Measurements from ENCODE around the gene MEGF6.

MEGF6 gene

DNA sequence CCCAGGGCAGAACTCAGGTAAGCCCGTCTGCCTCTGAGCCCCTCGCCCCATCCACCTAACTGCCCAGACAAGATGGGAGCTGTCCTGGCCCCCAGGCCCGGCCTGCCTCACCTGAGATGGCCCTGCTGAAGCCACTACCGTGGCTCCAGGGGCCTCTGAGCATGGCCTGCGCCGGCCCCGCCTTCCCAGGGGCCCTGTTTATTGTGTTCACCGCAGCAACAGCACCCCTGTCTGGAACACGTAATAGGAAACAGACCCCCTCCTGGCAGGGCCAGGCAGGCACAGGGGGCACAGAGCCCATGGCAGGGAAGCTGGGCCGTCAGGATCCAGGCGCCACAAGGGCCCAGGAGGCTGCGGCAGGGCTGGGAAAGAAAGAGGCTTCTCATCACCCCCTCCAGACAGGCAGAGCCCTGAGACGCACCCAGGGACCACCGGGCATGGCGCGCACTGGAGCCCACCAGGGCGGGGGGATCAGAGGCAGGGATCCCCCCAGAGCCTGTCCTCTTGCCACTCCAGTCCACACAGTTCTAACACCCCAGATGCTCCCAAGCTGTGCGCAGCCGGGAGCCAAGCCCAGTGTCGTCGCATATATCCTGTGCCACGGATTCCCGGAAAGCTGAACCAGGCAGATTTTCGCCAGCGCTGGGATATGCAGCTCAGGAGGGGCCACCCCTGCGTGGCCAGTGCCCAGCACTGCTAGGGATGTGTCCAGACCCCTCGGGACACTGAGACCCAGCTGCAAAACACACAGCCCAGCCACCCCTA is 94.2 kb downstream of the MEGF6 start:
- no peak for DNase-seq

DNA sequence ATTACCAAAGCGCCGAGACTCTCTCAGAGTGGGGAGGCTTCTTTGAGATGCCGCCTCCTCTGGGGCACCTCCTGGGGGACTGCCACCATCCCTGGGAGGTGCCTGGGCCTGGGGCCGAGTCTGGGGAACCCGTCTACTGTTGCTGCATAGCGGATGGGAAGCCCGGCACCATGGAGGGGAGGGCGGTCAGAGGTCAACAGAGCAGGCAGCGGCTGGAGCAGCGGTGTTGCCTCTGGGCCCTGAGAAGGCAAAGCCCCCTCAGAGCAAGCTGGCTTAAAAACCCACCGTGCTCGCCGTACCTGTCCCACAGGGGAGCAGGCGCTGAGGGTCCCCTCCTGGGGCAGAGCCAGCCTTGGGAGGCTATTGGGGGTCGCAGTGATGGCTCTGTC is 94.8 kb downstream of the MEGF6 start:
- DNase-seq = no peak

DNA sequence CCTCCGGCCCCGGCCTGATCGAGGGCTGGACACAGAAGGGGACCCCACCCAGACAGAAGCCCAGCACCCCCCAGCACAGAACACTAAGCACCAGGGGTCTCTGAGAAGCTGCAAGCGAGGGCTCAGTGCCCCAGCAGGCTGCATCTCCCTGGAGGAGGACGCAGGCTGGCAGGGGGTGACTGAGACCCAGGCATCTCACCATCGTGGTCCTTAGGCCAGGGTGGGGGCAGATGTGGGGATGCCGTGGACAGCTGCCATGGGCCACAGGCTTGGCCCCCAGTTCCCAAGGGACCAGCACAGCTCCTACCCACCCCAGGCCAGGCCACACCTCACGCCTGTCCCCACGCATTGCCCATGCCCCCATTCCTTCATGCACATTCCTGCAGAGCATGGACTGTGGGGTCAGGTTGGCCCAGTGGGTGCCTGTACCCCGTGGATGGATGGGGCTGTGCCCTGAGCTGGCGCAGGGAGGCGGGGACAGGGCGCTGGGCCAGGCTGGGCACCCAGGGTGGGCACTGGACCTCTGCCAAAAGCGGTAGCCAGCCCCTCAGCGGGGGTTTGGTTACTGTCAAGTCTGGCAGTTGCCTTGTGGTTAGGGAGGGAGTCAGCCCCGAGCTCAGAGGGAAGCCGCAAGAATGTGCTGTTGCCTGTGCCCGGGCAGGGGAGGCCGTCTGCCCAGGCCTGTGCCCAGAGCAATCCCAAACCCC is 95.4 kb downstream of the MEGF6 start:
- no peak for DNase-seq

DNA sequence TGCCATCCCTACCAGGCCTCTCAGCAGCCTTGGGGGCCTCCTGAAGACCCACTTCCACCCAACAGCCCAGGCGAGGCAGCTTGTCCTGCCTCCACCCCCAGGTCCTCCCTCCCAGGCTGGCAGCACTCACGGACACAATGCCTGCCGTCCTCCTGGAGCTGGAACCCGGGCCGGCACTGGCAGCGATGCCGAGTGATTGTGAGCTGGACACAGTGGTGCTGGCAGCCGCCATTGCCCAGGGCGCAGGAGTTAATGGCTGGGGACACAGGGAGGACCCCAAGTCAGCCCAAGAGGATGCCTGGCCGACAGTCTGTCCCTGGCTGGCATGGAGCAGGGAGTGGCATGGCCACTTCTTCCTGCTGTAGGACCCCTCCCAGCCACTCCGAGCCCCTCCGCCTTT is 96.0 kb downstream of the MEGF6 start:
- DNase-seq = no peak

GRCh38 chr1:3514404-3514803 is 96.9 kb downstream of the MEGF6 start:
- no peak for DNase-seq

GRCh38 chr1:3511856-3512255 is 99.5 kb downstream of the MEGF6 start:
- DNase-seq = no peak

DNA sequence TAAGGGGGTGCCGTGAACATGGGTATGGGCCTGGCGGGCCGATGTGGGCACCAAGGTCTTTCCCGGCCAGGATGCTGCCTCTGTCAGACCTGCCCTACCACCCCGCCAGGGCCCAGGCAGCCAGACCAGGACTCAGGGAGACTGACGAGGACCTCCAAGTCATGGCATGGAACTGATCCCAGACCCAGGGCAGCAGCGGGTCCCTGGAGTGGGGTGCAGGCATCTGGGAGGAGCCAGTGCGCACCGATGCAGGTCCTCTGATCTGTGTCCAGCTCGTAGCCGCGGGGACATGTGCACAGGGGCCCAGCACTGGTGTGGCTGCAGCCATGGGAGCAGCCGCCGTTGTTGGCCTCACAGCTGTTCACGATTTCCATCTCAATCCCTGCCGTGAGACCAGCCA is 100.0 kb downstream of the MEGF6 start:
- DNase-seq = no peak

DNA sequence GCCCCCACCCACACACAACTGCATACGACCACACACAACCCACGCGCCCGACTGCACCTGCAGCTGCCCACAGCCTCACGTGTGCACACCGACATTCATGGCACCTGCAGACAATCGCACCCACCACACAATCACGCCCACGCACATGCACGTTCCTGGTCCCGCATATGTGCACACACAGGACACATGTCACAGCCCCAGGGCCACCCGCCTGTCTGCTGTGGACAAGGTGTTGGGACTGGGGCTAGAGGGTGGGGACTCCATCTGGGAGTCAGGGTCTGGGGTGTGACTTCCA is 100.4 kb downstream of the MEGF6 start:
- DNase-seq = no peak

DNA sequence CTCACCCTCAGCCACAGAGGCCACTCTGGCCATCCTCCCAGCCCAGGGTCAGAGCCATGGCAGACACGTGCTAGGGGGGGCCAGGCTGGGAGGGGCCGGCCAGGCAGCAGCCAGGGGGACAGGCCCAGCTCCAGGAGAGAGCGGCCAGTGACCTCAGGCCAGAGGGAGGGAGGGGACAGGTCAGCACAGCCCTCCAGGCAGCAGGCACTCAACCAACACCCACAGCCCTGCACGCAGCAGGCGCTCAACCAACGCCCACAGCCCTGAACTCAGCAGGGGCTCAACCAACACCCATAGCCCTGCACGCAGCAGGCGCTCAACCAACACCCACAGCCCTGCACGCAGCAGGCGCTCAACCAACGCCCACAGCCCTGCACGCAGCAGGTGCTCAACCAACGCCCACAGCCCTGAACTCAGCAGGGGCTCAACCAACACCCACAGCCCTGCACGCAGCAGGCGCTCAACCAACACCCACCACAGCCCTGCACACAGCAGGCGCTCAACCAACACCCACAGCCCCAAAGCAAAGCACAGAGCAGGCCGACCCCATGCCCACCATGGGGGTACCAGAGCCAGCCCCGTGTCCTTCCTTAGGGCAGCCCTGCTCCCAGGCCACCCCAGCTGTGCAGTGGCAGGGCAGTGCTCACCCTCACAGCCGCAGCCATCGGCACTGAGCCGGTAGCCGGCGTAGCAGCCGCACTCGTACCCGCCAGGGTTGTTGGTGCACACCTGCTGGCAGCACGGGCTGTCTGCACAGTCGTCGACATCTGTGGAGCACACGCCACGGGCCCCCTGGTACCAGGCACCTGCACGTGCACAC is 101.0 kb downstream of the MEGF6 start:
- no peak for DNase-seq

DNA sequence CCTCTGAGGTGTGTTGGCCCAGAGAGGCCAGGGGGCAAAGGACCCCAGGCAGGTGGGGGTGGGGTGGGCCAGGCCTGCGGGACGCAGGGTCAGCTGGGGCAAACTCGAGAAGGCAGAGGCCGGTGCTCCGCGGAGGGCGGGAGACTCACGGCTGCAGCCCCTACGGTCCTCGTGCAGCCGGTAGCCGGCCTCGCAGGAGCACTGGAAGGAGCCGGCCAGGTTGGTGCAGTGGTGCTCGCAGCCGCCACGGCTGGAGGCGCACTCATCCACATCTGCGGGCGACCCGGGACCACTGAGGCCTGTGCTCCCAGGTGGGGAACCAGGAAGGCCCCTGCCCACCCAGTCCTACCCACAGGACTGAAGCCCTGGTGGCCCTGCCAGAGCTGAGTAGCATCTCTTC is 101.6 kb downstream of the MEGF6 start:
- no peak for DNase-seq

GRCh38 chr1:3508757-3509415 is 102.4 kb downstream of the MEGF6 start:
- DNase-seq = no peak

DNA sequence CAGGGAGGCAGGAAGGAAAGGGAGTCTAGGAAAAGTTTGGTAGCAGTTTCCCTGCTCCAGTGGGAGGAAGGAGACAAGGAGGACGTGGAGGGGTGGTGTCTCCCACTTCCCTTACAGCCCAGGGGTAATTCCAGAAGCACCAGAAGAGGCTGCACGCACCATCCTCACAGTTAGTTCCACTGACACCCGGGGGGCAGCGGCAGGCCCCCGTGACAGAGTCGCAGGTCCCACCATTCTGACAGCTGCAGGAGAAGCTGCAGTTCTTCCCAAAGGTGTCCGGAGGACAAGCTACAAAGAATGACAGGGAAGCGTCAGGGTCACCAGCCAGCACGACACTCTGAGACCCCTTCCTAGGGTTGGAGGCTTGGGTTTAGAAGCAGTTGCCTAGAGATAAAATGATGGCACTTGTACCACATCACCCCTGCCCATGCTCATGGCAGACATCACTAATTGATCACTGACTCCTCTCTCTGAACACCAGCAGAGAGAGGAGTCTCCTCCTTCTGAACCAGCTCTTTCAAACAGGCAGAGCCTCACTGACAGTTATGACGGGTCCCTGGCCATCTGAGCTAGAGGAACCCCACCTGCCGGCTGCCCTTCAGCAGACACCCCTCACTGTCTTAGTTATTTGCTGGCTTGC is 103.6 kb downstream of the MEGF6 start:
- no peak for DNase-seq

GRCh38 chr1:3506943-3507342 is 104.4 kb downstream of the MEGF6 start:
- no peak for DNase-seq

- no peak for DNase-seq
Observed at GRCh38 chr1:3506041-3506440, 105.3 kb downstream of the MEGF6 start.

- DNase-seq = no peak
Observed at GRCh38 chr1:3505161-3505560, 106.1 kb downstream of the MEGF6 start.

DNA sequence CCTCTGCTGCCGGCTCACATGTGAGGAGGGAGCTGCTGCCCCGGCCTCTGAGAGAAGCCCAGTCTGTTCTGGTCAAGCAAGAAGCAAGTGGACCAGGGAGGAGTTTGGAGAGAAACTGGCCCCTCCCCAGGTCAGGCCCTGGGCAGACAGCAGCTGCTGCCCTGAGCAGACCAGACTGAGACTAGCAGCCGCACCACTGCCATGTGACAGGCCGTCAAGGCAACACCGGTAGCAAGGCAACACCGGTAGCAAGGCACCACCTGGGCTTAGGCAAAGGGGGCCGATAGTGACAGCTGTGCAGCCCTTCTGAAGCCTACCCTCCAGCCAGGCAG is 106.5 kb downstream of the MEGF6 start:
- no peak for DNase-seq

- no peak for DNase-seq
Observed at GRCh38 chr1:3504151-3504821, 107.0 kb downstream of the MEGF6 start.

- DNase-seq = no peak
Observed at GRCh38 chr1:3503525-3503886, 107.8 kb downstream of the MEGF6 start.

DNA sequence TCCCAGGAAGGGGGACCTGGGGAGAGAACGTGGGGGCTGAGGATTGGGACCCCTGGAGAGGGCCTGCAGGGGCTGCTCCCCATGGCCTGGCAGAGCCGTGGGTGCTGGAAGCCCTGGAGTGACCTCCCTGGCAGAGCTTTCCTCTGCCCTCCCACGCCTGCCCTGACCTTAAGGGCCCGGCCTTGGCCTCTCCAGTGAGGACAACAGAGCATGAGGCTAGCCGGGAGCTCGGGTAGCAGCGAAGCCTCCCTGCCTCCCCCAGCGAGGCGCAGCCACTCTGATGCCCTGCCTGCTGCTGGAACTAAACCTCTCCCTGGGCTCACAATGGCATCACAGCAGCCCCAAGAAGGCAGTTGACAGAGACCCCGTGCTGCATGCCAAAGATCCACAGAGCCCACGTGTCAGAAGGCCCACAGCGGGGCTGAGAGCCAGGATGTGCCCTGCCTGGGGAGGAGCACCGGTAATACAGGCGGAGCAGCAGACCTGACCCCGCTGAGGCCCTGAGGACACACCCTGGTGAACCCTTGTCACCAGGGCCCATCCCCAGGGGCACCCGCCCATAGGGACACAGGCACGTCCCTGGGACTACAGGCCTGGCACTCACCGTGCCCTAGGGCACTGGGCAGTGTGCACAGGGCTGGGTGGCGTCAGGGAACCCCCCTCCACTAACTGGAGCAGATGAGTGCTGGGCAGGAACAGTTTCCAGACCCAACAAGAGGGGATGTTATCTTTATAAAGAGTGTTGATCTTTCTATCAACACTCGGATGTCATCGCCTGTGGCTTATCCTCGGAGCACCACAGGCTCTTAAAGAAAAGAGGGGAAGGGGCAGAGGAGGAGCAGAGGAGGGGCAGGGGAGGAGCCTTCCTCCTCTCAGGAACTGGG is 108.4 kb downstream of the MEGF6 start:
- DNase-seq = no peak

GRCh38 chr1:3501856-3502640 is 109.3 kb downstream of the MEGF6 start:
- no peak for DNase-seq

DNA sequence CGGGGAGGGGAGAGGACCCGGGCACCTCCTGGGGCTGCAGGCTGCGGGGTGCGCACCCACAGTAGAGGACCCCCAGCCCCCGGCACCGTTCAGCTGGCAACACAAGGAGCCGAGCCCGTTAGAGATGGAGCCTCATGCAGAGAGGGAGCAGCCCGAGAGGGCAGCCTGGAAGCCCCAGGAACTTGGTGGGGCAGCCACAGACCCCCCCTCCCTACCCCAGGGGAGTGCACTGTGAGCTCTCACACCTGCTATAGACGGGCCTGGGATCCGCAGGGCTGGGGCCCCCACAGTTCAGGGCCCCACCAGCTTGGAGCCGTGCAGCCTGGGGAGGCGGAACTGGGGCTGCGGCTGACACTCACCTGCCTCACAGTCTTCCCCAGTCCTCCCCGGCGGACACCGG is 109.9 kb downstream of the MEGF6 start:
- DNase-seq = no peak

Data from stimulated activated CD8-positive, alpha-beta memory T cell treated with anti-CD3 and anti-CD28 coated beads, Interleukin-4, amount 100 ng/mL, for 48 hours (primary cell).